Measurements from ENCODE around the gene ELP4.

- TF ChIP-seq EZH2 (IDR thresholded peaks at IDR 0.05; ENCODE audit: borderline replicate concordance, low read depth, low read length, severe bottlenecking) (no peak), CTCF (IDR thresholded peaks at IDR 0.05; ENCODE audit: borderline replicate concordance, extremely low read depth, low read length, poor library complexity, severe bottlenecking) (no peak)
These were observed 298.5 kb downstream of the ELP4 start for GRCh38 chr11:31807799-31808667.
